Esophagus squamous epithelium (tissue), 5 donors: ENCODE results near the gene NIM1K. TPM values are rescaled to one million over a fixed set of nuclear protein-coding genes. Genes with fewer than 3 reads are reported as not detected.

Source experiments
- DNase-seq: peaks from one replicate; lab custom pipeline; 2025; lab: John Stamatoyannopoulos, UW
- H3K27ac ChIP-seq, 4 donors: fragments of 200-600 bp; sonication (generic); one replicate each; pipeline ENCODE4 v1.5.1; 2016 to 2019; ENCODE audit warnings: mild to moderate bottlenecking in 1 of 4
- H3K27me3 ChIP-seq, 4 donors: fragments of 200-600 bp; sonication (generic); 1 replicate in 3 of 4; 2 replicates in 1 of 4; pipeline versions ENCODE4 v1.5.1 to v1.6.0; 2017 to 2021; ENCODE audit warnings: antibody characterized with exemption in 1 of 4
- H3K36me3 ChIP-seq, 3 donors: fragments of 200-600 bp; sonication (generic); one replicate each; pipeline ENCODE4 v1.5.1; 2016 to 2019
- H3K4me1 ChIP-seq, 3 donors: fragments of 200-600 bp; sonication (generic); one replicate each; pipeline ENCODE4 v1.5.1; 2017 to 2019
- H3K4me3 ChIP-seq, 4 donors: fragments of 200-600 bp; sonication (generic); 1 replicate in 3 of 4; 2 replicates in 1 of 4; pipeline ENCODE4 v1.5.1; 2016 to 2019; ENCODE audit warnings: mild to moderate bottlenecking in 2 of 4, moderate library complexity in 1 of 4
- H3K9me3 ChIP-seq, 3 donors: fragments of 200-600 bp; sonication (generic); one replicate each; pipeline ENCODE4 v1.5.1; 2016 to 2019
- CTCF ChIP-seq, 6 experiments: fragments of 450-650 bp in 4 of 6; fragments of 200-600 bp in 2 of 6; sonication (generic) in 2 of 6; IDR thresholded peaks; one replicate each; pipeline ENCODE4 v1.5.1; 2016 to 2019; ENCODE audit warnings: antibody characterized with exemption in 6 of 6, mild to moderate bottlenecking in 4 of 6, moderate library complexity in 4 of 6
- POLR2A ChIP-seq, 4 donors: fragments of 450-650 bp; IDR thresholded peaks; one replicate each; pipeline ENCODE4 v1.6.1; 2017; ENCODE audit warnings: antibody characterized with exemption in 4 of 4, mild to moderate bottlenecking in 4 of 4, moderate library complexity in 3 of 4
- WGBS, 2 donors: methylation state at CpG; one replicate each; pipeline ENCODE4 v1.1.5; 2018; 5-methylcytosine and 5-hydroxymethylcytosine counted together
- intact Hi-C: fragments of 100-400 bp; cut with DNase I; formaldehyde crosslinking; loops from one replicate; pipeline ENCODE4 v1.15.0; 2022
- total RNA-seq, 4 donors: library from RNA; depleted of rRNA; stranded (reverse); fragments of >200 nt; gene quantifications; one replicate each; pipeline ENCODE4 v1.1.0, GENCODE V29; 2016
- donor health status: DM: yes; HTN: yes; CAD: no.

The NIM1K gene
- total RNA-seq, 4 donors from 2014 or later = 0.38 TPM; not detected in 2

- Histone ChIP-seq H3K36me3 (peaks cover 5 to 82% (median 10%) of the 10 kb centered on the region in 3 donors), H3K4me3 (no peak overlapping the region), H3K27me3 (no peaks in the 10 kb centered on the region), H3K27ac (no peak overlapping the region), H3K9me3 (no peaks in the 10 kb centered on the region), H3K4me1 (peaks cover 0 to 25% (median 8%) of the 10 kb centered on the region in 3 donors)
- TF ChIP-seq CTCF (IDR thresholded peaks at IDR 0.05) = no peak
- TF ChIP-seq POLR2A (IDR thresholded peaks at IDR 0.05) = no peak
- no peak for DNase-seq
- WGBS, 2 donors = 84 to 92% methylated on average over 5 of the region's 5 CpGs
- intact Hi-C loops = no loop called here
These were observed 106.4 kb downstream of the NIM1K start for GRCh38 chr5:43298443-43298842.

- H3K4me3 ChIP-seq = no peak overlapping the region
- H3K36me3 ChIP-seq = peaks cover 5 to 79% (median 10%) of the 10 kb centered on the region in 3 donors
- intact Hi-C loops = loop anchor here (10.0 kb wide), 2 partner anchors 85 to 195 kb away; no protein-coding TSS in a partner anchor
- TF ChIP-seq CTCF (IDR thresholded peaks at IDR 0.05) = no peak
- no peak for TF ChIP-seq POLR2A (IDR thresholded peaks at IDR 0.05)
- no peak for DNase-seq
- no peak overlapping the region for H3K27ac ChIP-seq
- no peaks in the 10 kb centered on the region for H3K27me3 ChIP-seq
- WGBS, 2 donors = 80 to 100% methylated on average over 1 of the region's 1 CpG
- peaks cover 0 to 42% (median 11%) of the 10 kb centered on the region in 3 donors for H3K4me1 ChIP-seq
- H3K9me3 ChIP-seq = no peaks in the 10 kb centered on the region
These were observed 108.1 kb downstream of the NIM1K start for GRCh38 chr5:43300112-43300511.

- peaks cover 5 to 70% (median 10%) of the 10 kb centered on the region in 3 donors for H3K36me3 ChIP-seq
- no peak overlapping the region for H3K4me3 ChIP-seq
- intact Hi-C loops = loop anchor here (10.0 kb wide), 2 partner anchors 83 to 197 kb away; no protein-coding TSS in a partner anchor
- DNase-seq = no peak
- no peaks in the 10 kb centered on the region for H3K9me3 ChIP-seq
- no peak overlapping the region for H3K27ac ChIP-seq
- TF ChIP-seq CTCF (IDR thresholded peaks at IDR 0.05) (no peak), POLR2A (IDR thresholded peaks at IDR 0.05) (no peak)
- H3K4me1 ChIP-seq = peaks cover 0 to 56% (median 11%) of the 10 kb centered on the region in 3 donors
- H3K27me3 ChIP-seq = no peaks in the 10 kb centered on the region
- 53 to 56% methylated on average over 3 of the region's 3 CpGs for whole genome bisulfite sequencing, 2 donors
These were observed 109.6 kb downstream of the NIM1K start for GRCh38 chr5:43301653-43302091.

- 74 to 77% methylated on average over 3 of the region's 3 CpGs for WGBS, 2 donors
- Histone ChIP-seq H3K9me3 (no peaks in the 10 kb centered on the region), H3K27ac (no peak overlapping the region), H3K27me3 (no peaks in the 10 kb centered on the region), H3K36me3 (peaks cover 3 to 69% (median 7%) of the 10 kb centered on the region in 3 donors), H3K4me1 (peaks cover 0 to 60% (median 11%) of the 10 kb centered on the region in 3 donors), H3K4me3 (no peak overlapping the region)
- intact Hi-C loops = loop anchor here (10.0 kb wide), 2 partner anchors 82 to 198 kb away; no protein-coding TSS in a partner anchor
- DNase-seq = no peak
- TF ChIP-seq CTCF (IDR thresholded peaks at IDR 0.05) (no peak), POLR2A (IDR thresholded peaks at IDR 0.05) (no peak)
These were observed 110.5 kb downstream of the NIM1K start for GRCh38 chr5:43302481-43302880.

- no peaks in the 10 kb centered on the region for H3K27me3 ChIP-seq
- H3K27ac ChIP-seq = no peak overlapping the region
- WGBS, 2 donors = 93 to 94% methylated on average over 4 of the region's 4 CpGs
- intact Hi-C loops = loop anchor here (10.0 kb wide), 2 partner anchors 82 to 198 kb away; no protein-coding TSS in a partner anchor
- no peak for DNase-seq
- H3K4me3 ChIP-seq = no peak overlapping the region
- no peaks in the 10 kb centered on the region for H3K9me3 ChIP-seq
- no peak for TF ChIP-seq POLR2A (IDR thresholded peaks at IDR 0.05)
- TF ChIP-seq CTCF (IDR thresholded peaks at IDR 0.05) = no peak
- H3K36me3 ChIP-seq = peaks cover 3 to 64% (median 5%) of the 10 kb centered on the region in 3 donors
- H3K4me1 ChIP-seq = peaks cover 0 to 68% (median 14%) of the 10 kb centered on the region in 3 donors
These were observed 111.2 kb downstream of the NIM1K start for GRCh38 chr5:43303242-43303641.
